ENCODE data around the gene TAS1R3. TPM values are rescaled to one million over a fixed set of nuclear protein-coding genes. Genes with fewer than 3 reads are reported as not detected.
A peak's percentile ranks its signal among the peaks of the same experiment; 100 is the strongest.

Gene TAS1R3
- total RNA-seq, 1 experiment from 2014 or later, result 0.07 TPM

DNA sequence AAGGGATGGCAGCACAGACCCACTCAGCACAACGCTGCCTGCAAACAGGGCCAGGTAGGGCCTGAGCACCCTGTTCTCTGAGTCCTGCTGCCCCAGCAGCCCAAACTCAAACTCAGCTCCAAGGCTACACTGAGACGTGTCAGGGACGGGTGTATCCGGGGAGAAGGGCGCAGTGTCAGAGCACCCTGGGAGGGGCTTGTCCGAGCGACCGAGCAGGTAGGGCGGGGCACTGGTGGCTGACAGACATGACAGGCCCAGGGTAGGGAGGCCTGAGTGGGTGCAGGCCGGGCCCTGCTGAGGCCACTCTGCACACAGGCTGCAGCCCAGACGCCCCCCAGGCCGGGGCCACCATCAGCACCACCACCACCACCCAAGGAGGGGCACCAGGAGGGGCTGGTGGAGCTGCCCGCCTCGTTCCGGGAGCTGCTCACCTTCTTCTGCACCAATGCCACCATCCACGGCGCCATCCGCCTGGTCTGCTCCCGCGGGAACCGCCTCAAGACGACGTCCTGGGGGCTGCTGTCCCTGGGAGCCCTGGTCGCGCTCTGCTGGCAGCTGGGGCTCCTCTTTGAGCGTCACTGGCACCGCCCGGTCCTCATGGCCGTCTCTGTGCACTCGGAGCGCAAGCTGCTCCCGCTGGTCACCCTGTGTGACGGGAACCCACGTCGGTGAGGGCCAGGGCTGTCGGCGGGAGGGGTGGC, 45.3 kb upstream of the TAS1R3 start:
- Histone ChIP-seq H3K9me2 (ENCODE audit: insufficient read depth) (no peaks in the 10 kb centered on the region), H2AFZ (ENCODE audit: low read depth, low read length, poor library complexity, severe bottlenecking) (no peak overlapping the region), H4K20me1 (ENCODE audit: insufficient read depth) (no peaks in the 10 kb centered on the region), H3K79me2 (ENCODE audit: insufficient read depth, low read length) (no peaks in the 10 kb centered on the region), H3K9me3 (ENCODE audit: control insufficient read depth in 1 of 2, insufficient read depth in 1 of 2, low read depth in 1 of 2, low read length in 2 of 2) (no peaks in the 10 kb centered on the region), H3K36me3 (ENCODE audit: control insufficient read depth in 1 of 2, insufficient read depth in 2 of 2, low read length in 2 of 2) (no peaks in the 10 kb centered on the region), H3K27me3 (ENCODE audit: insufficient read depth, low read length) (no peaks in the 10 kb centered on the region), H3K4me2 (ENCODE audit: low read length) (no peak overlapping the region), H3K4me3 (replicated peaks in 1 of 2; ENCODE audit: low read depth in 1 of 2, low read length in 2 of 2) (no peak overlapping the region), H3K4me1 (ENCODE audit: control insufficient read depth in 1 of 2, insufficient read depth in 2 of 2, low read length in 2 of 2) (peaks cover 5 to 29% of the 10 kb centered on the region in 2 experiments; a peak in 3 of 4 replicates), H3K27ac (ENCODE audit: low read depth, low read length) (no peak overlapping the region; the same call in 1 of the 2 replicates), H3K9ac (ENCODE audit: low read length) (no peak overlapping the region)
- TF ChIP-seq EZH2 (IDR thresholded peaks at IDR 0.05) (no peak), JUND (IDR thresholded peaks at IDR 0.05) (no peak), ELF1 (IDR thresholded peaks at IDR 0.05; ENCODE audit: borderline replicate concordance, low read depth) (no peak), YY1 (IDR thresholded peaks at IDR 0.05; ENCODE audit: extremely low read depth, insufficient replicate concordance, low read depth, low read length) (no peak), ZNF274 (IDR thresholded peaks at IDR 0.05; ENCODE audit: low read depth, low read length) (no peak), CBX3 (IDR thresholded peaks at IDR 0.05; ENCODE audit: low read depth) (no peak), ZFX (IDR thresholded peaks at IDR 0.05) (no peak), TCF7L2 (IDR thresholded peaks at IDR 0.05; ENCODE audit: borderline replicate concordance, extremely low read depth, insufficient read depth, insufficient read length) (no peak), RAD21 (IDR thresholded peaks at IDR 0.05; ENCODE audit: low read depth) (no peak), POLR2AphosphoS5 (IDR thresholded peaks at IDR 0.05; ENCODE audit: low read depth, low read length) (no peak), SIN3A (IDR thresholded peaks at IDR 0.05; ENCODE audit: low read depth) (no peak), EZH2phosphoT487 (IDR thresholded peaks at IDR 0.05; ENCODE audit: borderline replicate concordance) (no peak)
- TF ChIP-seq, protein P1, sequence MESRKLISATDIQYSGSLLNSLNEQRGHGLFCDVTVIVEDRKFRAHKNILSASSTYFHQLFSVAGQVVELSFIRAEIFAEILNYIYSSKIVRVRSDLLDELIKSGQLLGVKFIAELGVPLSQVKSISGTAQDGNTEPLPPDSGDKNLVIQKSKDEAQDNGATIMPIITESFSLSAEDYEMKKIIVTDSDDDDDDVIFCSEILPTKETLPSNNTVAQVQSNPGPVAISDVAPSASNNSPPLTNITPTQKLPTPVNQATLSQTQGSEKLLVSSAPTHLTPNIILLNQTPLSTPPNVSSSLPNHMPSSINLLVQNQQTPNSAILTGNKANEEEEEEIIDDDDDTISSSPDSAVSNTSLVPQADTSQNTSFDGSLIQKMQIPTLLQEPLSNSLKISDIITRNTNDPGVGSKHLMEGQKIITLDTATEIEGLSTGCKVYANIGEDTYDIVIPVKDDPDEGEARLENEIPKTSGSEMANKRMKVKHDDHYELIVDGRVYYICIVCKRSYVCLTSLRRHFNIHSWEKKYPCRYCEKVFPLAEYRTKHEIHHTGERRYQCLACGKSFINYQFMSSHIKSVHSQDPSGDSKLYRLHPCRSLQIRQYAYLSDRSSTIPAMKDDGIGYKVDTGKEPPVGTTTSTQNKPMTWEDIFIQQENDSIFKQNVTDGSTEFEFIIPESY (IDR thresholded peaks at IDR 0.05; ENCODE audit: extremely low read depth, insufficient replicate concordance, low read length), result no peak
- TF ChIP-seq, protein P2, sequence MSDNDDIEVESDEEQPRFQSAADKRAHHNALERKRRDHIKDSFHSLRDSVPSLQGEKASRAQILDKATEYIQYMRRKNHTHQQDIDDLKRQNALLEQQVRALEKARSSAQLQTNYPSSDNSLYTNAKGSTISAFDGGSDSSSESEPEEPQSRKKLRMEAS (IDR thresholded peaks at IDR 0.05), result no peak
- TF ChIP-seq, protein P3, sequence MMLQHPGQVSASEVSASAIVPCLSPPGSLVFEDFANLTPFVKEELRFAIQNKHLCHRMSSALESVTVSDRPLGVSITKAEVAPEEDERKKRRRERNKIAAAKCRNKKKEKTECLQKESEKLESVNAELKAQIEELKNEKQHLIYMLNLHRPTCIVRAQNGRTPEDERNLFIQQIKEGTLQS (IDR thresholded peaks at IDR 0.05), result no peak
- 0 out of 2 replicates have a peak, but pooled peaks have one; percentile 12 for ATAC-seq
- no TSS peak for BruUV-seq (replicated peaks)
- POLR2A ChIA-PET, result no interaction called here
- CTCF ChIA-PET, result no interaction called here
- no peak for DNase-seq (ENCODE audit: low read depth, low spot score)
- intact Hi-C loops (cut with micrococcal nuclease), result no loop called here
- RAD21 ChIA-PET (ENCODE audit: low non-redundant PET in 1 of 2, low total read pairs in 2 of 2, uncharacterized antibody in 2 of 2, unreplicated experiment in 2 of 2), result no interaction called here

Data from HCT116 (cell line).